Right renal pelvis (tissue), 4 donors: ENCODE data around the gene IQCE. TPM values are rescaled to one million over a fixed set of nuclear protein-coding genes. Genes with fewer than 3 reads are reported as not detected.
"Not testable (repeated sequence)": the region's sequence is repeated elsewhere in the genome, so short reads cannot be mapped to it uniquely, and the experiment has no call there.

Source experiments
- DNase-seq, 4 donors: peaks; one replicate each; pipeline ENCODE4 v3.0.0-alpha.2; 2013; ENCODE audit warnings: low read depth in 4 of 4, low spot score in 3 of 4, missing footprints in 1 of 4
- polyA plus RNA-seq, 4 donors: library from polyadenylated mRNA; unstranded; fragments of 120-200 nt; gene quantifications; one replicate each; pipeline ENCODE4 v1.2.1, GENCODE V29; 2013; ENCODE audit not compliant: insufficient read length in 4 of 4

Gene IQCE
- polyA plus RNA-seq, 4 donors, result 19.0 to 23.4 (median 22.4) TPM

DNA sequence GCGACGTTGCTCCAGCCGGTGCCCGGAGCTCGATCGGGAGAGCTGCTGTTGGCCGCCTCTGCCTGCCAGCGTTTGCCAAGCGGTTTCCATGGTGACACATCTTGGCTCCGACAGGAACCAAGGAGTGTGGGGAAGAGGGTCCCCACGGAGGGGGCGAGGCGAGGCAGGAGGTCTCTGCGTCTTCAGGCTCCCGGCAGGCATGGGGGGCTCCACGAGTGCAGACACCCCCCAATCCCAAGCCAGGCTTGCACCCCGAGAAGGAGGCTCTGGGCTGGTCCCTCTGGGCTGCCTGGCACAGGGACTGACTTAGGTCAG, 27.0 kb upstream of the IQCE start:
- DNase-seq, result not testable (repeated sequence)

DNA sequence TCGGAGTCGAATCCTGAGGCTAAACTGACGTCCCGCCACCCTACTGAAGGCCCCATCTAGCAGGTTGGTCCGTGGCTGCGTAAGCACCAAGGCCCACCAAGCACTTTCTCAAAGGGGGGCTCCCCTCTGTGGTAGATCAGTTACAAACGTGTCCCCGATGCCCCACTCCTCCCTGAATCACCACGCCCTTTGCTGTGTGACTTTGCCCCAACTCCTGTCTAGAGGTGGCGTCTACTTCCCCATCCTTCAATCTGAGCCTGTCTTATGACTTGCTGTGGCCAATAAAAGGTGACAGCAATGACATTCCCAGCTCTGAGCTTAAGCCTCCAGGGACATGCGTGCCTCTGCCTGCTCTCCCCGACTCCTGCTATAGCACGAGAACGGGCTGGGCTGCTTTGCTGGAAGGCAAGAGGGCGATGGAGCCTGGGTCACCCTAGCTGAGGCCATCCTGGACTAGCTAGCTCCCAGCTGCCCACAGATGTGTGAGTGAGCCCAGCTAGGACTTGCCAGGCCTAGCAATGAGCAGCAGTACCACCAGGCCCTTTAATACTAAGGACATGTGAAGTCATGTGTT, 26.5 kb upstream of the IQCE start:
- DNase-seq, result not testable (repeated sequence)

DNA sequence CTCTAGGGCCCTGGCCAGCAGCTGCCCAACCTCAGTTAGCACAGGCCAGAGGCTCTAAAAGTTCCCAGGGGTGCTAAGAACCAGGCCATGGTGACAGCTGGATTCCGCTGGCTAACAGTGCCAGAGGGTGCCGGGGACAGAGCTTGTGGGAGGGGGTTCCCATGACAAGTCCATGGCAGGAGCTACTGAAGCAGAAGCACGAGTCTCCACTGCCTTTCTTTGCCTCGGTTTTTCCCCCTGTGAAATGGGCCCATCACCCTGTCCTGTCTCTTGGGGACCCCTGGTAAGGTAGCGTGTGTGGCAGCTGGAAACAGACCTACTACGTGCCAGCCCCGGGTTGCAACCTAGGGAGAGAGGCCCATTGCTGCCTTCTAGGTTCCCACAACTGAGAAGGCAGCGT, 26.0 kb upstream of the IQCE start:
- not testable (repeated sequence) for DNase-seq

DNA sequence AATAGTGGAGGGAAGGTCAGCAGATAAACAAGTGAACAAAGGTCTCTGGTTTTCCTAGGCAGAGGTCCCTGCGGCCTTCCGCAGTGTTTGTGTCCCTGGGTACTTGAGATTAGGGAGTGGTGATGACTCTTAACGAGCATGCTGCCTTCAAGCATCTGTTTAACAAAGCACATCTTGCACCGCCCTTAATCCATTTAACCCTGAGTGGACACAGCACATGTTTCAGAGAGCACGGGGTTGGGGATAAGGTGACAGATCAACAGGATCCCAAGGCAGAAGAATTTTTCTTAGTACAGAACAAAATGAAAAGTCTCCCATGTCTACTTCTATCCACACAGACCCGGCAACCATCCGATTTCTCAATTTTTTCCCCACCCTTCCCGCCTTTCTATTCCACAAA, 25.2 kb upstream of the IQCE start:
- not testable (repeated sequence) for DNase-seq

DNA sequence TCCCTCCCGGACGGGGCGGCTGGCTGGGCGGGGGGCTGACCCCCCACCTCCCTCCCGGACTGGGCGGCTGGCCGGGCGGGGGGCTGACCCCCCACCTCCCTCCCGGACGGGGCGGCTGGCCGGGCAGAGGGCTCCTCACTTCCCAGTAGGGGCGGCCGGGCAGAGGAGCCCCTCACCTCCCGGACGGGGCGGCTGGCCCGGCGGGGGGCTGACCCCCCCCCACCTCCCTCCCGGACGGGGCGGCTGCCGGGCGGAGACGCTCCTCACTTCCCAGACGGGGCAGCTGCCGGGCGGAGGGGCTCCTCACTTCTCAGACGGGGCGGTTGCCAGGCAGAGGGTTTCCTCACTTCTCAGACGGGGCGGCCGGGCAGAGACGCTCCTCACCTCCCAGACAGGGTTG, 24.6 kb upstream of the IQCE start:
- not testable (repeated sequence) for DNase-seq

DNA sequence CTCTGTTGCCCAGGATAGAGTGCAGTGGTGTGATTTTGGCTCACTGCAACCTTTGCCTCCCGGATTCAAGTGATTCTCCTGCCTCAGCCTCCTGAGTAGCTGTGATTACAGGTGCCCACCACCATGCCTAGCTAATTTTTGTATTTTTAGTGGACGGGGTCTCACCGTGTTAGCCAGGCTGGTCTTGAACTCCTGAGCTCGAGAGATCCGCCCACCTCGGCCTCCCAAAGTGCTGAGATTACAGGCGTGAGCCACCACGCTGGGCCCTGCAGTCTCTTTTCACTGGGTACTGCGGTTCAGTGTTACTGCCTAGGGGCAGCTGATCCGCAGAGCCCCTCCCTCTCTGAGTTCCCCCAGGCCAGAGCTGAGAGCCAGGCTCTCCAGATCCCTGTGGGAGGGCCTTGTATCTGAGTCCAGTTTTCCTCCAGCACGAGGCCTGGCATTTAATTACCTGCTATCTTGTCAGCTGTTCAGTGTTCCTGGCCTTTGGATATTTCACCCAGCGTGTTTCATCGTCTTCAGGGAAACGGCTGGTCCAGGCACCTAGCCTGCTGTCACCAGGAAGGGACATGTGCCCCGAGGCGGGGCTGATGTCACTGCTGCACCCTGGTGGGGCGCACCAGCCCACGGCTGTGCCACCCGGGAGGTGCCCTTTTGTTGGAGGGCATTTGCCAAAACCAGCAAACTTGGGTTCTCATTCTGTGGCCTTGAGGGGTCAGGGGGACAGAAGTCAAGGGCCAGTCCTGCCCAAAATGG, 22.7 kb upstream of the IQCE start:
- DNase-seq, result not testable (repeated sequence)

DNA sequence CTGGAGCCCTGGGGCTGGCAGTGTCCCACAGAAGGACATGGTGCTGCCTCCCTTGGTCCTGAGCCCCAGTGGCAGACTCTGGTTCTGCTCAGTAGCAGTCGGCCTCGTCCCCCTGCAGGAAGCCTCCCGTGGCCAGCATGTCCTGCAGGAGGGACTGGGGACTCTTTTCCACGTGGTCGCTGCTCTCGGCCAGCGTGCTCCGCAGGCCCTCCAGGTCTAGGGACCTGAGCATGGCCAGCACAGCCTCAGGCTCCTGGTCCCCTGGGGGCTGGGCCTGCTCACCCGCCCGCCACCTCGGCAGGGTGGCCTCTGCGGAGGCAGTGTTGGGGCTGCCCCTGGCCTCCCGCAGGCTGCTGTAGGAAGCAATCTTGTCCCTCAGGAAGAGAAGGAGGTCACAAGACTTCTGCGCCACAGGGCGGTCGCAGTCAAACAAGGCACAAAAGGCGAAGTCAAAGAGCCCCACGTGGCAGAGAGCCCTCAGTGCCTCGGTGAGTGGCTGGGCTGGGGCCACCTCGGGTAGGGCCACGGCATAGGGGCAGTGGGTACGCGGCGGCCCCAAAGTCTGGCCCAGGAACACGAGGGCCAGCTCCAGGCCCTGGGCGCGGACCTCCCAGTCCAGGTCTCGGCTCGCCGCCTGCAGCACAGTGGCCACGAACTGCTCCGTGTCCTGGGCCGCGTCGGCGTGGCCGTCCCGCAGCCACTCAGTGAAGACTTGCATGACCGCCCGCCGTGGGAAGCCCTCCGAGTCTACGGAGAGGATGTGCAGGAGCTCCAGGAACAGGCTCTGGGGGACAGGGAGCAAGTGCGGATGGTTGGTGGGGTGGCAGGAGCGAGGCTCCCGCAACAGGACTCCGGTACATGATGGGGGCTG, 20.6 kb upstream of the IQCE start:
- no peak for DNase-seq

DNA sequence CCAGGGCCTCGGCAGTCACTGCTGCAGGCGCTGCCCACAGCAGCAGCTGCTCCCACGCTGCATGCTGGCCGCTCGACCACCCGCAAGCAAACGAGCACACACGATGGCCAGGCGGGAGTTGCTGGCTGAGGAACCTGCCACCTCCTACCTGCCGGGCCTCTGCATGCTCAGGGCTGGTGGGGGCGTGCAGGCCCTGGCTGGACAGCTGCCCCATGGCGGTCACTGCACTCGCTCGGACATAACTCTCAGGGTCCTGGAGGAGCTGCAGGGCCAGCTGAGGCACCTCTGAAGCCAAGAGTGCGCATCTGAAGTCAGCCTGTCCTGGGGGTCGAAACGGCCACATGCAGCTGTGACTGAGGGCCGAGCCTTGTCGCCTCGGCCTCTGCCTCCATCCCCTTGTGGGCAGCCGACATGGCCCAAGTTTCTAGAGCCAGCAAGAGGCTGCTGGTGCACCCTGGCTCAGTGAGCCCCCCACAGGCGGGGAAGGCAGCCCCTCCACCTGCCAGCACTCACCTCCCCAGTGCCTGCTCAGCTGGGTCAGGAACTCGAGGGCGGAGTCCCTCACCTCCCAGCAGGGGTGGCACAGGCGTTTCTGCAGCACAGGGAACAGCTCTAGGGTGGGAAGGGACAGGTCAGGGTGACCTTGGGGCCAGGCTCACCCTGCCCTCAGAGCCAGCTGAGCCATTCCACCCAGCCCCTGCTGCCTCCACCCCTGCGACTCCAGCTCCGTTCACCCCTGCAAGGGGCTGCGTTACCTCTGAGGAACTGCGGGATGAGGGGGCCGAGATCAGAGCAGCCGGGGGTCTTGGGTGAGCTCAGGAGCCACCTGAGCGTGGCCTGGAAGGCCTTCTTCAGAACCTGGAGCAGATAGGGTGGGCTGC, 19.5 kb upstream of the IQCE start:
- no peak for DNase-seq

DNA sequence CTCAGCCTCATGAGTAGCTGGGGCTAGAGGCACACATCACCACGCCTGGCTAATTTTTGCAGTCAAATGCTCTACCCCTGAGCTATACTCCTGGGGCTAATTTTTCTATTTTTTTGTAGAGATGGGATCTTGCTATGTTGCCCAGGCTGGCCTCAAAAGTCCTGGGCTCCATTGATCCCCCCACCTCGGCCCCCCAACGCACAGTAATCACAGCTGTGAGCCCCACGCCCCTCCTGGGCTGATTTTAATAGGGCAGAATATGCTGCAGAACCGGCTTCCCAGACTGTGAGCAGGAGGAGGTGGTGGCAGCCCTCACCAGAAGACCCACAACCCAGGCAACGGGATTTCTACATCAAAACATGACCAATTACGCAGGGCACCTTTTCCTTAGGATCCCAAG, 18.6 kb upstream of the IQCE start:
- DNase-seq, result no peak

DNA sequence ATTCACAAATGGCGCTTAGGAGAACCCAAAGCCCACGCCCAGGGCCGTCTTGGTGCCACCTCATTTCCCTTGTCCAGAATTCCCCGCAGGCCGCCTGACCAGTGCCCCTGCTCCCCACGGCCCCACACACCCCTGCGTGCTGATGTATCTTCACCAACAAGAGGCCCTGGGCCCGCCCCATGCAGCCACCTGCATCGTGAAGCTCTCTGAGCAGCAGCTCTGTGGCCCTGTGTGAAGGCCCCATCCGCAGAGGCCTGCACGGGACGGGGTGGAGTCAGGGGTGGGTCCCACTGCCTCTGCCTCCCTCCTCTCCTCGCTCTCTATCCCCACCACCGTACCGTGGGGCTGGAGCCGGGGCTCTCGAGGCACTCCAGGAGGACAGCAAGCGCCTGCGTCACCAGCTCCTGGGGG, 18.1 kb upstream of the IQCE start:
- no peak for DNase-seq

DNA sequence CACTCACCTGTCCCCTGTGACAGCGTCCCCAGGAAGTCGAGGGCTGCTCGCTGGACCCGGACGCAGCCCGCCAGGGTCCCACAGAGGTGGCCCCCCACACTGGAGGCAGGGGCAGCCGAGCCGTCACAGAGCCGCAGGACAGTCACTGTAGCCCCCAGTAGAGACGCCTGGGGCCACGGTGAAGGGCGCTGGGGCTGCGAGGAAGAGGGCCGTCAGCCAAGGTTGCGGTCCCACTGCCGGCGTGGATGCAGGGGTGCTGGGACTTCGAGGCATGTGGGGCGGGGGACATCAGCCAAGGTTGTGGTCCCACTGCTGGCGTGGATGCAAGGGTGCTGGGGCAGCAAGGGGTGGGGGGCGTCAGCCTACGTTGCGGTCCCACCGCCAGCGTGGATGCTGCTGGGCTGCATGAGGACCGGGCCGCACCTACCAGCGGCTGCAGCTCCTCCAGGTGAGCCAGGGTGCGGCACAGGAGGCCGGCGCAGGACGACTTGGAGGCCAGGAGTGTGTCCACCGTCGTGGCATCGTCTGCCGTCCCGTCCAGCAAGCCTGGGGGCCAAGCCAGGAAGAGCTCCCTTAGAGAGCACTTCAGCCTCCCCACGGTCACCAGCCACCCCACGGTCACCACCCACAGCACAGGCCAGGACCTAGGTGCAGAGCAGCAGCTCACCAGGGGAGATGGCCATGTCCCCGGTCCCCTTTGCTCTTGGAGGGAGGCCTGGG, 17.3 kb upstream of the IQCE start:
- DNase-seq, result no peak

DNA sequence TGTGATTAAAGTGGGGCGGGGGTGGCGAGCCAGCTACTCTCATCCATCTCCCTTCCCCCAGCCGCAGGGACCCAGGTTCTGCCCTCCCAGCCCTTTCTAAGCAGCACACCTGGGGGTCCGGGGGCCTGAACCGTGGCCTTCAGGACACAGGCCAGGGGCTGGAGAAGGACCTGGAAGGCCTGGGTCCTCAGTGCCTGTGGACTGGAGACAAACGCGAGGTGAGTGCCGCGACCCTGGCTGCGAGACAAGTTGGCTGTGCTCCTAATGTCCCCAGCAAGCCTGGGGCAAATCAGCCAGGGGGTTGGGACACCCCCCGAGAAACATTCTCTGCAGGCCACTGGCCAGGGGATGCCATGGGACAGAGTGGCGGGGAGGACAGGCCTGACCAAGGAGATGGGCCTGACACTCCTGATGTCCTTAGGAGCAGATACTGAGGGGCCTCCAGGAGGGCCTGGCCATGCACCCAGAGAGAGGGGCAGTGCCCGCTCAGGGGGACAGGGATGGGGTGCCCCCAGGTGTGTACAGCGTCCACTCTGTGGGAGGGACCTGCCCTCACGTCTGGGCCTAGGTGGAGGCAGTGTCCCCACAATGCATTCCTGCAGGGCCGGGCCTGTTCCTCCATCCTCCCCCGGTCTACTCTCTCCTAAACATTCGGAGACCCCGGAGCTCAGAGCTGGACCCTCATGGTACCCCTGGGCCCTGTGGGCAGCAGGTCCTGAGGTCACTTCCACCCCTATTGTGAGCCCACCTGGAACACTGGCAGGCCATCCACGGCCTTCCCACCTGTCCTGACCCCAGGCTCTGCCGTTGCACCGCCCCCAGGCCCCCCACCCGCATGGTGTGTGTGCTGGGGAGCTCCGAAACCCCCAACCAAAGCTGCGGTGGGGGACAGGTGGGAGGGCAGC, 16.5 kb upstream of the IQCE start:
- no peak for DNase-seq

DNA sequence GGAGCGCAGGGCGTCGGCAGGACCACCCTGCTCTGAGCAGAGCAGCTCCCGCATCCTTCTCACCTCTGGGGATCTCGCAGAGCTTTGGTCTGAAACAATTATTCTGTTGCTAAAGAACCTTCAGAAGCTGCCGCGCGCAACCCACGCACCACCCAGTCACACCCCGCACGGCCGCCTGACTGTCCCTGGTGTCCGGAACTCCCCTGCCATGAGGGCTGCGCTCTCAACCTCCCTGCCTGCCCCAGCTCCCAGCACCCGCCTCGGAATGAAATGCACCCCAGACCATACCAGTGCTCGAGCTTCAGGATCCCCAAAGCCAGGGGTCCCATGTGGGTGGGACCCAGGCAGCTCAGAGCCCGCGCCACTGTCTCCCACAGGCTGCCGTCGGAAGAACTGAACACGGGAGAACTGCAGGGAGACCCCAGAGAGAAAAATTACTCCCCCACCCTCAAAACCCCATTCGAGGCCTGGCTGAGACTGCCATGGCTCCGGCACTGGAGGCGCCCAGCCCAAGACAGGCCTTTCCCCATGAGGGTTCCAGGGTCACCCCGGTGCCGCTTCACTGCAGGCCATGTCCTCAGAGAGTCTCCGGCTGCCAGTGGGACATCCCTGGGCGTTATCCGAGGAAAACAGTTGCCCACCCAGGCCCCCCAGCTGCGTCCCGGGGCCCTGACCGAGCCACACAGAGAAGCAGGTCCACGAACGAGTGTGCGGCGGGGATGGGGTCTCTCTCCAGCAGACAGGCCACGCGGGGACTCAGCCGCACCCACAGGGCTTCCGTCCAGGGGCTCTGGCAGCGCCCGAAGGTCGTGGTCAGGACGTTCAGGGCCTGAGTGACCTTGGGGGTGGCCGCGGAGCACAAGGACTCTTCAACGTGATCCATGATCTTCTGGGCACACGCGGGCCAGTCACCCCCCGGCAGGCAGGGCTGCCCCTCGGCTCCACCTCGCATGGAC, 15.6 kb upstream of the IQCE start:
- no peak for DNase-seq

DNA sequence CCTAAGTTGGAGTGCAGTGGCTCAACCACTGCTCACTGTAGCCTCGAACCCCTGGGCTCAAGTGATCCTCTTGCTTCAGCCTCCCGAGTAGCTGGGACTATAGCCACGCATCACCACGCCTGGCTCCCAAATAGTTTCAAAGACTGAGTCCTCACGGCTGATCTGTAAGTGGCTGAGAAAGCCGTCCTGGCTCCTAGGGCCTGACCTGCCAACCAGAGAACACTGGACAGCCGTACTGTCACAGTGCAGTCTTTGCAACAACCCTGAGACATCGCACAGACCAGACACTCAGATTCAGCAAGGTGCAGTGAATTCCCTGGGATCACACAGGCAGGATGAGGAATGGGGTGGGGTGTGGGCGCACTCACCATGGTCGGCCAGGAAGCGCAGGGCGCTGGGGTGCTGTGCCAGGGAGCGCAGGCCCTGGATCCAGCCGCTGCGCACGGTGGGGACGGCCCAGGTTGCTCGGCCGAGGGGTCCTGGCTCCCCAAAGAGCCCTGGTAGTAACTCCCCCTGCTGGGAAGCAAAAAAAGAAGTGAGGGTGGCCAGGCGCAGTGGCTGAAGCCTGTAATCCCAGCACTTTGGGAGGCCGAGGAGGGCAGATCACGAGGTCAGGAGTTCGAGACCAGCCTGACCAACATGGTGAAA, 14.1 kb upstream of the IQCE start:
- DNase-seq, result no peak

DNA sequence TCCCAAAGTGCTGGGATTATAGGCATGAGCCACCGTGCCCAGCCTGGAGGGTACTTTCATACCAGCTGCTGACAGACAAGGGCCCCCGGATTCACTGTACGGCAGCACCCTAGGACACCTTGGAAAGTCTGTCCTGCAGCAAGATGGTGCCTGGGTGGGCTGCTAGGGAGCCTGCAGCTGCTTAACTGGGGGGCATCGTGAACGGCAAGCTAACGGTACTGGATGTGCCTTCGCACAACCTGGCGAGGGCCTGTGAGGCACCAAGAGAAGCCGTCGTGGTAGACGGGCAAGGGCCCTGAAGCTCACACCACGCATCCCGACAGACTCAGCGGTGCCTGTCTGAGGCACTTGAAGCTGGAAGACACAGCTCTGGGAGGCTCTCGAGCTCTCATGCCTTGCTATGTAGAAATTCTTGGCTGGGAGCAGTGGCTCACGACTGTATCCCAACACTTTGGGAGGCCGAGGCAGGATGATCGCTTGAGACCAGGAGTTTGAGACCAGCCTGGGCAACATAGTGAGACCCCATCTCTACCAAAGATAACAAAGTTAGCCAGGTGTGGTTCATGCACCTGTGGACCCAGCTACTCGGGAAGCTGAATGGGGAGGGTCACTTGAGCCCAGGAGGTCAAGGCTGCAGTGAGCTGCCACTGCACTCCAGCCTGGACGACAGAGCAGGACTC, 12.9 kb upstream of the IQCE start:
- DNase-seq, result no peak

DNA sequence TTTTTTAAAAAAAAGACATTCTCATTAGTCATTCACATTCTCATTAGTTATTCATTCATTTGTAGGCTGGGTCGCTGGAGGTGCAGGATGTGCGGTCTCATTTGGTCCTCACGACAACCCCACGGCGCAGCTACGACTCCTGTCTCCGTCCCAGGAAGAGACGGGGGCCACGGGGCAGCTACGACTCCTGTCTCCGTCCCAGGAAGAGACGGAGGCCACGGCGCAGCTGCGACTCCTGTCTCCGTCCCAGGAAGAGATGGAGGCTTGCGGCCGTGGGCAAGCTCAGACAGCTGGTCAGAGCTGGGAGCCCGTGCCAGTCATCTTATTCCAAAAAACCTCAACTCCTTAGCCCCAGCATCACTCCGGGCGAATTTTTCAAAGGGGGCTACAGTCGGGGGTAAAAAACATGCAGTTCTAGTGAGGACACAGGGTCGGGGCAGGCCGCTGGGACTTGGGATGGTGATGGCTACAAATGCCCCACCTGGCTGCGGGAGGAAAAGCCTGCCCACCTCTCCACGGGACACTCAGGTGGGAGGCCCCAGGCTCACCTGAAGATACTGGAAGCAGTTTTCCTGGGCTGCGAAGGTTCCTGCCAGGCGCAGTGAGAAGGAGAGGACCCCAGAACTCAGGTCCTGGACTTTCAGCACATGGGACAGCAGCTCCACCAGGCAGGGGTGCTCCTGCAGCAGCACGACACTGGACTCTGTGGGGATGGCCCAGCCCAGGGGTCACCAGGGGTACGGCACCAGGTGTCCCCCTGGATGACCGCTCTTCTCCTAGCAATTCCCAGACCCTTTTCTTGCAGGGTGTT, 11.8 kb upstream of the IQCE start:
- DNase-seq, result no peak
